NT2/D1 (cell line): ENCODE measurements around the gene CCDC137.

ENCODE experiments used
- SUZ12 ChIP-seq: IDR thresholded peaks from 2 replicates; pipeline ENCODE4 v1.6.1; 2011; ENCODE audit not compliant: insufficient read length, insufficient read depth; ENCODE audit errors: extremely low read depth
- YY1 ChIP-seq: IDR thresholded peaks from 2 replicates; pipeline ENCODE4 v1.6.1; 2011; ENCODE audit not compliant: insufficient read length, insufficient read depth
- ZNF274 ChIP-seq: IDR thresholded peaks from 2 replicates; pipeline ENCODE4 v1.6.1; 2011; ENCODE audit warnings: mild to moderate bottlenecking, low read depth, low read length

DNA sequence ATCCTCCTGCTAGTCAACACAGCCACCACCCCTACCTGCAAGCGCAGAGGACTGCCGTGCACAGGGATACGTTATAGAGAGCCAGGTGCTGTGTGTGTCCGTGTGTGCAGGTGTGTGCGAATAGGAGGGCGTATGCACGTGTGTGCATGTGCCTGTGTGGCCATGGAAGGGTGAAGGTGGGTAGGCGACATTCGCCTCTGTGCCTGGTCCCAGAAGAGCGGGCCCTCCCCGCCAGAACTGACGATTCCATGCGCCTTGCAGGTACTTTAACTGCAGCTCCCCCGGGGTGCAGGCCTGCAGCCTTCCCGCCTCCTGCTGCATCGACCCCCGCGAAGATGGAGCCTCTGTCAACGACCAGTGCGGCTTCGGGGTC, 18.9 kb upstream of the CCDC137 start:
- TF ChIP-seq ZNF274 (no peak), YY1 (no peak), SUZ12 (no peak)
